ENCODE measurements around the gene POLD1. TPM values are rescaled to one million over a fixed set of nuclear protein-coding genes. Genes with fewer than 3 reads are reported as not detected.

POLD1 gene
- total and polyA plus RNA-seq, 2 experiments from 2014 or later = 111 to 173 TPM

DNA sequence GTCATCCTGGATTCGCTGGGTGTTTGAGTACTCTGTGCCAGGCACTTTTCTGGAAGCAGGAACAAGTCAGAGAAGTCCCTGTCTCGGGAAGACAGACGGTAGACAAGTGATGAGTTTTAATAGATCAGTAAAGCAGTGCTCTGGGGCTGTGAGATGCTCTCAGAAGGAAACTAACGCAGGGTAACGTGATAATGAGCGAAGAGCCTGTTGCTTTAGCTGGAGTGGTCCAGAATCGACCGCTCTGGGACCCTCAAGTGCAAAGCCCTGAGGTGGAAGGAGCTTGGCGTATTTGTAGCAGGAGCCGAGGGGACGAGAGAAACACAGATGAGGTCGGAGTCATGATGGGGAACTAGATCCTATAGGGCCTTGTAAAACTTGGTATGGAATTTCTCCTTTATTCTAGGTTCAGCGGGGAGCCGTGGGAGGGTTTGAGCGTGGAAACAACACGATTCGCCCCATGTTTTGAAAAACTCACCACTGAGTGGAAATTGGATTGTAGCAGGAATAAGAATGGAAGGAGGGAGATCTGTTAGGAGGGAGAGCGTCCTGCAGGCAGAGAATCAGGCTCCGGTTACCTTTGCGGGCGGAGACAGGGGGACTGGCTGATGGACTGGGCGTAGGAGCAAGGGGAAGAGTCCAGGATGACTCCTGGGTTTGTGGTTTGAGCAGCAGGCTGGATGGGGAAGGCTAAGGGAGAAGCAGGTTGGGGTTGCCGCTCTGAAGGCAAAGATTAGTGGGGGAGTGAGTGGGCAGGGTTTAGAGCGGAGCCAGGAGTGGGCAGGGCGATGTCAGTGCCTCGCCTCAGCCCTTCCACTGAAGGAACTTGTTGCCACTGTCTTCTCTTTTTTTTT is 763 bp downstream of the POLD1 start:
- H3K4me2 ChIP-seq = peak overlapping the region; percentile 96
- peak; percentile 3; the same call in 2 of the 3 replicates for ATAC-seq
- Mint-ChIP-seq H3K4me1 (peaks cover 21% of the 10 kb centered on the region), H3K9me3 (peaks cover 7% of the 10 kb centered on the region; the same call in 2 of the 3 replicates), H3K27ac (peak overlapping the region; percentile 98), H3K36me3 (ENCODE audit: low read depth) (peaks cover 54% of the 10 kb centered on the region), H3K27me3 (ENCODE audit: insufficient read depth, low read depth, poor library complexity) (peaks cover 10% of the 10 kb centered on the region), H3K4me3 (peak overlapping the region; percentile 89)
- peaks cover 8% of the 10 kb centered on the region for H4K20me1 ChIP-seq (replicated peaks; ENCODE audit: insufficient read depth)
- H3K27ac ChIP-seq (ENCODE audit: low read depth) = peak overlapping the region; percentile 84; the same call in 1 of the 2 replicates
- H3K9me2 ChIP-seq (ENCODE audit: insufficient read depth) = no peaks in the 10 kb centered on the region
- peak; percentile 30 for DNase-seq (ENCODE audit: low spot score)
- no peak overlapping the region for H2AFZ ChIP-seq
- peaks cover 54% of the 10 kb centered on the region for H3K79me2 ChIP-seq (replicated peaks; ENCODE audit: insufficient read depth)
- no peaks in the 10 kb centered on the region for H3K27me3 ChIP-seq (ENCODE audit: insufficient read depth)
- peaks cover 6% of the 10 kb centered on the region for H3F3A ChIP-seq (replicated peaks; ENCODE audit: low read depth)
- peaks cover 5% of the 10 kb centered on the region; the same call in 1 of the 2 replicates for H3K36me3 ChIP-seq (ENCODE audit: insufficient read depth)
- peaks cover 18% of the 10 kb centered on the region for H3K4me1 ChIP-seq (ENCODE audit: insufficient read depth)
- peak overlapping the region; percentile 84 for H3K4me3 ChIP-seq
- TF ChIP-seq CREB1 (CRISPR knock-in tag; IDR thresholded peaks at IDR 0.05; ENCODE audit: low read depth) (no peak), ZNF331 (CRISPR knock-in tag; IDR thresholded peaks at IDR 0.05; ENCODE audit: low read depth) (no peak), NANOG (IDR thresholded peaks at IDR 0.05; ENCODE audit: borderline replicate concordance) (no peak), EZH2phosphoT487 (IDR thresholded peaks at IDR 0.05; ENCODE audit: unreplicated experiment) (no peak), POLR2AphosphoS5 (IDR thresholded peaks at IDR 0.05; ENCODE audit: low read depth) (no peak), STAT1 (IDR thresholded peaks at IDR 0.05; ENCODE audit: unreplicated experiment) (no peak), EZH2 (IDR thresholded peaks at IDR 0.05; ENCODE audit: low read depth, unreplicated experiment) (no peak)
- TF ChIP-seq, protein P1, sequence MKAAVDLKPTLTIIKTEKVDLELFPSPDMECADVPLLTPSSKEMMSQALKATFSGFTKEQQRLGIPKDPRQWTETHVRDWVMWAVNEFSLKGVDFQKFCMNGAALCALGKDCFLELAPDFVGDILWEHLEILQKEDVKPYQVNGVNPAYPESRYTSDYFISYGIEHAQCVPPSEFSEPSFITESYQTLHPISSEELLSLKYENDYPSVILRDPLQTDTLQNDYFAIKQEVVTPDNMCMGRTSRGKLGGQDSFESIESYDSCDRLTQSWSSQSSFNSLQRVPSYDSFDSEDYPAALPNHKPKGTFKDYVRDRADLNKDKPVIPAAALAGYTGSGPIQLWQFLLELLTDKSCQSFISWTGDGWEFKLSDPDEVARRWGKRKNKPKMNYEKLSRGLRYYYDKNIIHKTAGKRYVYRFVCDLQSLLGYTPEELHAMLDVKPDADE (IDR thresholded peaks at IDR 0.05) = no peak
- TF ChIP-seq, protein P2, sequence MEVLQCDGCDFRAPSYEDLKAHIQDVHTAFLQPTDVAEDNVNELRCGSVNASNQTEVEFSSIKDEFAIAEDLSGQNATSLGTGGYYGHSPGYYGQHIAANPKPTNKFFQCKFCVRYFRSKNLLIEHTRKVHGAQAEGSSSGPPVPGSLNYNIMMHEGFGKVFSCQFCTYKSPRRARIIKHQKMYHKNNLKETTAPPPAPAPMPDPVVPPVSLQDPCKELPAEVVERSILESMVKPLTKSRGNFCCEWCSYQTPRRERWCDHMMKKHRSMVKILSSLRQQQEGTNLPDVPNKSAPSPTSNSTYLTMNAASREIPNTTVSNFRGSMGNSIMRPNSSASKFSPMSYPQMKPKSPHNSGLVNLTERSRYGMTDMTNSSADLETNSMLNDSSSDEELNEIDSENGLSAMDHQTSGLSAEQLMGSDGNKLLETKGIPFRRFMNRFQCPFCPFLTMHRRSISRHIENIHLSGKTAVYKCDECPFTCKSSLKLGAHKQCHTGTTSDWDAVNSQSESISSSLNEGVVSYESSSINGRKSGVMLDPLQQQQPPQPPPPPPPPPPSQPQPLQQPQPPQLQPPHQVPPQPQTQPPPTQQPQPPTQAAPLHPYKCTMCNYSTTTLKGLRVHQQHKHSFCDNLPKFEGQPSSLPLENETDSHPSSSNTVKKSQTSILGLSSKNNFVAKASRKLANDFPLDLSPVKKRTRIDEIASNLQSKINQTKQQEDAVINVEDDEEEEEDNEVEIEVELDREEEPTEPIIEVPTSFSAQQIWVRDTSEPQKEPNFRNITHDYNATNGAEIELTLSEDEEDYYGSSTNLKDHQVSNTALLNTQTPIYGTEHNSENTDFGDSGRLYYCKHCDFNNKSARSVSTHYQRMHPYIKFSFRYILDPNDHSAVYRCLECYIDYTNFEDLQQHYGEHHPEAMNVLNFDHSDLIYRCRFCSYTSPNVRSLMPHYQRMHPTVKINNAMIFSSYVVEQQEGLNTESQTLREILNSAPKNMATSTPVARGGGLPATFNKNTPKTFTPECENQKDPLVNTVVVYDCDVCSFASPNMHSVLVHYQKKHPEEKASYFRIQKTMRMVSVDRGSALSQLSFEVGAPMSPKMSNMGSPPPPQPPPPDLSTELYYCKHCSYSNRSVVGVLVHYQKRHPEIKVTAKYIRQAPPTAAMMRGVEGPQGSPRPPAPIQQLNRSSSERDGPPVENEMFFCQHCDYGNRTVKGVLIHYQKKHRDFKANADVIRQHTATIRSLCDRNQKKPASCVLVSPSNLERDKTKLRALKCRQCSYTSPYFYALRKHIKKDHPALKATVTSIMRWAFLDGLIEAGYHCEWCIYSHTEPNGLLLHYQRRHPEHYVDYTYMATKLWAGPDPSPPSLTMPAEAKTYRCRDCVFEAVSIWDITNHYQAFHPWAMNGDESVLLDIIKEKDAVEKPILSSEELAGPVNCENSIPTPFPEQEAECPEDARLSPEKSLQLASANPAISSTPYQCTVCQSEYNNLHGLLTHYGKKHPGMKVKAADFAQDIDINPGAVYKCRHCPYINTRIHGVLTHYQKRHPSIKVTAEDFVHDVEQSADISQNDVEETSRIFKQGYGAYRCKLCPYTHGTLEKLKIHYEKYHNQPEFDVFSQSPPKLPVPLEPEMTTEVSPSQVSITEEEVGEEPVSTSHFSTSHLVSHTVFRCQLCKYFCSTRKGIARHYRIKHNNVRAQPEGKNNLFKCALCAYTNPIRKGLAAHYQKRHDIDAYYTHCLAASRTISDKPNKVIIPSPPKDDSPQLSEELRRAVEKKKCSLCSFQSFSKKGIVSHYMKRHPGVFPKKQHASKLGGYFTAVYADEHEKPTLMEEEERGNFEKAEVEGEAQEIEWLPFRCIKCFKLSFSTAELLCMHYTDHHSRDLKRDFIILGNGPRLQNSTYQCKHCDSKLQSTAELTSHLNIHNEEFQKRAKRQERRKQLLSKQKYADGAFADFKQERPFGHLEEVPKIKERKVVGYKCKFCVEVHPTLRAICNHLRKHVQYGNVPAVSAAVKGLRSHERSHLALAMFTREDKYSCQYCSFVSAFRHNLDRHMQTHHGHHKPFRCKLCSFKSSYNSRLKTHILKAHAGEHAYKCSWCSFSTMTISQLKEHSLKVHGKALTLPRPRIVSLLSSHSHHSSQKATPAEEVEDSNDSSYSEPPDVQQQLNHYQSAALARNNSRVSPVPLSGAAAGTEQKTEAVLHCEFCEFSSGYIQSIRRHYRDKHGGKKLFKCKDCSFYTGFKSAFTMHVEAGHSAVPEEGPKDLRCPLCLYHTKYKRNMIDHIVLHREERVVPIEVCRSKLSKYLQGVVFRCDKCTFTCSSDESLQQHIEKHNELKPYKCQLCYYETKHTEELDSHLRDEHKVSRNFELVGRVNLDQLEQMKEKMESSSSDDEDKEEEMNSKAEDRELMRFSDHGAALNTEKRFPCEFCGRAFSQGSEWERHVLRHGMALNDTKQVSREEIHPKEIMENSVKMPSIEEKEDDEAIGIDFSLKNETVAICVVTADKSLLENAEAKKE (CRISPR knock-in tag; IDR thresholded peaks at IDR 0.05) = no peak
- TF ChIP-seq, protein P3, sequence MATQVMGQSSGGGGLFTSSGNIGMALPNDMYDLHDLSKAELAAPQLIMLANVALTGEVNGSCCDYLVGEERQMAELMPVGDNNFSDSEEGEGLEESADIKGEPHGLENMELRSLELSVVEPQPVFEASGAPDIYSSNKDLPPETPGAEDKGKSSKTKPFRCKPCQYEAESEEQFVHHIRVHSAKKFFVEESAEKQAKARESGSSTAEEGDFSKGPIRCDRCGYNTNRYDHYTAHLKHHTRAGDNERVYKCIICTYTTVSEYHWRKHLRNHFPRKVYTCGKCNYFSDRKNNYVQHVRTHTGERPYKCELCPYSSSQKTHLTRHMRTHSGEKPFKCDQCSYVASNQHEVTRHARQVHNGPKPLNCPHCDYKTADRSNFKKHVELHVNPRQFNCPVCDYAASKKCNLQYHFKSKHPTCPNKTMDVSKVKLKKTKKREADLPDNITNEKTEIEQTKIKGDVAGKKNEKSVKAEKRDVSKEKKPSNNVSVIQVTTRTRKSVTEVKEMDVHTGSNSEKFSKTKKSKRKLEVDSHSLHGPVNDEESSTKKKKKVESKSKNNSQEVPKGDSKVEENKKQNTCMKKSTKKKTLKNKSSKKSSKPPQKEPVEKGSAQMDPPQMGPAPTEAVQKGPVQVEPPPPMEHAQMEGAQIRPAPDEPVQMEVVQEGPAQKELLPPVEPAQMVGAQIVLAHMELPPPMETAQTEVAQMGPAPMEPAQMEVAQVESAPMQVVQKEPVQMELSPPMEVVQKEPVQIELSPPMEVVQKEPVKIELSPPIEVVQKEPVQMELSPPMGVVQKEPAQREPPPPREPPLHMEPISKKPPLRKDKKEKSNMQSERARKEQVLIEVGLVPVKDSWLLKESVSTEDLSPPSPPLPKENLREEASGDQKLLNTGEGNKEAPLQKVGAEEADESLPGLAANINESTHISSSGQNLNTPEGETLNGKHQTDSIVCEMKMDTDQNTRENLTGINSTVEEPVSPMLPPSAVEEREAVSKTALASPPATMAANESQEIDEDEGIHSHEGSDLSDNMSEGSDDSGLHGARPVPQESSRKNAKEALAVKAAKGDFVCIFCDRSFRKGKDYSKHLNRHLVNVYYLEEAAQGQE (IDR thresholded peaks at IDR 0.05; ENCODE audit: unreplicated experiment) = no peak
- TF ChIP-seq, protein P4, sequence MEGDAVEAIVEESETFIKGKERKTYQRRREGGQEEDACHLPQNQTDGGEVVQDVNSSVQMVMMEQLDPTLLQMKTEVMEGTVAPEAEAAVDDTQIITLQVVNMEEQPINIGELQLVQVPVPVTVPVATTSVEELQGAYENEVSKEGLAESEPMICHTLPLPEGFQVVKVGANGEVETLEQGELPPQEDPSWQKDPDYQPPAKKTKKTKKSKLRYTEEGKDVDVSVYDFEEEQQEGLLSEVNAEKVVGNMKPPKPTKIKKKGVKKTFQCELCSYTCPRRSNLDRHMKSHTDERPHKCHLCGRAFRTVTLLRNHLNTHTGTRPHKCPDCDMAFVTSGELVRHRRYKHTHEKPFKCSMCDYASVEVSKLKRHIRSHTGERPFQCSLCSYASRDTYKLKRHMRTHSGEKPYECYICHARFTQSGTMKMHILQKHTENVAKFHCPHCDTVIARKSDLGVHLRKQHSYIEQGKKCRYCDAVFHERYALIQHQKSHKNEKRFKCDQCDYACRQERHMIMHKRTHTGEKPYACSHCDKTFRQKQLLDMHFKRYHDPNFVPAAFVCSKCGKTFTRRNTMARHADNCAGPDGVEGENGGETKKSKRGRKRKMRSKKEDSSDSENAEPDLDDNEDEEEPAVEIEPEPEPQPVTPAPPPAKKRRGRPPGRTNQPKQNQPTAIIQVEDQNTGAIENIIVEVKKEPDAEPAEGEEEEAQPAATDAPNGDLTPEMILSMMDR (conservative IDR thresholded peaks at IDR 0.05; ENCODE audit: low read depth in 2 of 2) = no peak

Measured in GM23338 (cell line).